HCT116 (cell line): ENCODE results near the gene ITSN1. TPM values are rescaled to one million over a fixed set of nuclear protein-coding genes. Genes with fewer than 3 reads are reported as not detected.

ENCODE experiments used
- ATAC-seq: fragments of 200-7000 bp; cut with Tn5 transposase; 2 replicates; pipeline ENCODE4 v1.9.1; 2020; ENCODE audit warnings: mild to moderate bottlenecking, moderate library complexity
- BruUV-seq: library from RNA; stranded (reverse); fragments of 400-500 nt; replicated peaks from 2 replicates; lab custom pipeline; 2021; lab: Mats Ljungman, UMichigan
- CTCF ChIA-PET: fragments of 300-600 bp; sonication (Branson Sonifier 250); formaldehyde crosslinking; loops from one replicate; lab custom pipeline; 2021; ENCODE audit warnings: antibody characterized with exemption; lab: Charles Lee
- POLR2A ChIA-PET: fragments of 300-600, 350-600 bp; sonication (Branson Sonifier 250); formaldehyde crosslinking; loops from one replicate; lab custom pipeline; 2021; ENCODE audit warnings: antibody characterized with exemption; lab: Charles Lee
- RAD21 ChIA-PET, 2 experiments: fragments of 300-600 bp; sonication (Branson Sonifier 250); formaldehyde crosslinking; loops; one replicate each; lab custom pipeline; 2023; ENCODE audit warnings: low total read pairs in 2 of 2; ENCODE audit not compliant: uncharacterized antibody in 2 of 2, unreplicated experiment in 2 of 2, low non-redundant PET in 1 of 2; lab: Charles Lee
- DNase-seq: peaks from one replicate; pipeline ENCODE4 v3.0.0-alpha.2; 2010; ENCODE audit warnings: low read depth, low spot score
- H2AFZ ChIP-seq: fragments of 200-600 bp; shearing (Covaris generic), sonication (generic); 2 replicates; pipeline ENCODE4 v1.6.1; 2017; ENCODE audit warnings: low read depth, mixed run types, mixed read lengths, antibody characterized with exemption, low read length; ENCODE audit not compliant: poor library complexity, severe bottlenecking
- H3K27ac ChIP-seq: 2 replicates; pipeline ENCODE4 v1.5.1; 2012; ENCODE audit warnings: low read depth, low read length
- H3K27me3 ChIP-seq: fragments of 200-600 bp; sonication (generic); 2 replicates; pipeline ENCODE4 v1.6.1; 2016; ENCODE audit warnings: mixed run types, low read length, mixed read lengths; ENCODE audit not compliant: insufficient read depth
- H3K36me3 ChIP-seq, 2 experiments: fragments of 200-500 bp in 1 of 2; fragments of 200-600 bp in 1 of 2; sonication (Bioruptor generic) in 1 of 2; sonication (generic) in 1 of 2; 2 replicates each; pipeline versions ENCODE4 v1.5.1 to v1.6.1; 2014 to 2016; ENCODE audit warnings: low read length in 2 of 2, inconsistent platforms in 1 of 2, mixed read lengths in 1 of 2, mixed run types in 1 of 2; ENCODE audit not compliant: insufficient read depth in 2 of 2, control insufficient read depth in 1 of 2
- H3K4me1 ChIP-seq, 2 experiments: fragments of 200-600 bp in 1 of 2; sonication (generic) in 1 of 2; 2 replicates each; pipeline versions ENCODE4 v1.5.1 to v1.6.1; 2012 to 2017; ENCODE audit warnings: low read length in 2 of 2, inconsistent platforms in 1 of 2, mild to moderate bottlenecking in 1 of 2, mixed read lengths in 1 of 2, mixed run types in 1 of 2, moderate library complexity in 1 of 2; ENCODE audit not compliant: insufficient read depth in 2 of 2, control insufficient read depth in 1 of 2
- H3K4me2 ChIP-seq: fragments of 200-600 bp; sonication (generic); 2 replicates; pipeline ENCODE4 v1.6.1; 2017; ENCODE audit warnings: mixed run types, low read length, mixed read lengths
- H3K4me3 ChIP-seq, 2 experiments: fragments of 200-600 bp in 1 of 2; sonication (generic) in 1 of 2; replicated peaks in 1 of 2; 2 replicates each; pipeline ENCODE4 v1.5.1; 2011 to 2016; ENCODE audit warnings: low read length in 2 of 2, control low read depth in 1 of 2, low read depth in 1 of 2, mild to moderate bottlenecking in 1 of 2, mixed read lengths in 1 of 2, mixed run types in 1 of 2
- H3K79me2 ChIP-seq: fragments of 200-600 bp; sonication (generic); 2 replicates; pipeline ENCODE4 v1.6.1; 2017; ENCODE audit warnings: mild to moderate bottlenecking, mixed run types, low read length, moderate library complexity, mixed read lengths; ENCODE audit not compliant: insufficient read depth
- H3K9ac ChIP-seq: fragments of 200-600 bp; sonication (generic); 2 replicates; pipeline ENCODE4 v1.6.1; 2016; ENCODE audit warnings: low read length, mixed read lengths
- H3K9me2 ChIP-seq: fragments of 200-600 bp; sonication (generic), shearing (Covaris generic); 2 replicates; pipeline ENCODE4 v1.6.1; 2017; ENCODE audit warnings: mixed run types, mild to moderate bottlenecking, moderate library complexity; ENCODE audit not compliant: insufficient read depth
- H3K9me3 ChIP-seq, 2 experiments: fragments of 200-500 bp in 1 of 2; fragments of 200-600 bp in 1 of 2; sonication (Bioruptor generic) in 1 of 2; sonication (generic) in 1 of 2; 2 replicates each; pipeline ENCODE4 v1.6.1; 2014 to 2017; ENCODE audit warnings: low read length in 2 of 2, mixed read lengths in 2 of 2, inconsistent platforms in 1 of 2, low read depth in 1 of 2, mild to moderate bottlenecking in 1 of 2, mixed run types in 1 of 2, moderate library complexity in 1 of 2; ENCODE audit not compliant: control insufficient read depth in 1 of 2, insufficient read depth in 1 of 2
- H4K20me1 ChIP-seq: fragments of 200-600 bp; sonication (generic), shearing (Covaris generic); 2 replicates; pipeline ENCODE4 v1.6.1; 2017; ENCODE audit warnings: mixed run types, mild to moderate bottlenecking, moderate library complexity; ENCODE audit not compliant: insufficient read depth
- CBX3 ChIP-seq: IDR thresholded peaks from 2 replicates; pipeline ENCODE4 v1.6.1; 2012; ENCODE audit warnings: low read depth
- CEBPB ChIP-seq: IDR thresholded peaks from 2 replicates; pipeline ENCODE4 v1.6.1; 2012; ENCODE audit warnings: low read depth
- EGR1 ChIP-seq: IDR thresholded peaks from 2 replicates; pipeline ENCODE4 v1.6.1; 2012; ENCODE audit warnings: low read depth
- EZH2 ChIP-seq: fragments of 200-600 bp; sonication (generic); IDR thresholded peaks from 2 replicates; pipeline ENCODE4 v1.6.1; 2017; ENCODE audit warnings: antibody characterized with exemption, mixed run types
- EZH2phosphoT487 ChIP-seq: fragments of 200-600 bp; IDR thresholded peaks from 2 replicates; pipeline ENCODE4 v1.6.1; 2018; ENCODE audit warnings: antibody characterized with exemption, borderline replicate concordance
- FOSL1 ChIP-seq: IDR thresholded peaks from 2 replicates; pipeline ENCODE4 v1.6.1; 2012; ENCODE audit warnings: low read depth
- POLR2AphosphoS5 ChIP-seq: IDR thresholded peaks from 2 replicates; pipeline ENCODE4 v1.6.1; 2011; ENCODE audit warnings: mild to moderate bottlenecking, low read depth, low read length, moderate library complexity
- RAD21 ChIP-seq: IDR thresholded peaks from 2 replicates; pipeline ENCODE4 v1.6.1; 2012; ENCODE audit warnings: low read depth, mild to moderate bottlenecking
- SIN3A ChIP-seq: IDR thresholded peaks from 2 replicates; pipeline ENCODE4 v1.6.1; 2012; ENCODE audit warnings: low read depth
- SP1 ChIP-seq: IDR thresholded peaks from 2 replicates; pipeline ENCODE4 v1.6.1; 2012; ENCODE audit warnings: low read depth
- SRF ChIP-seq: IDR thresholded peaks from 2 replicates; pipeline ENCODE4 v1.6.1; 2012; ENCODE audit warnings: low read depth
- TCF7L2 ChIP-seq: IDR thresholded peaks from 2 replicates; pipeline ENCODE4 v1.7.0; 2011; ENCODE audit warnings: borderline replicate concordance, inconsistent platforms; ENCODE audit not compliant: insufficient read depth, insufficient read length; ENCODE audit errors: extremely low read depth
- YY1 ChIP-seq: IDR thresholded peaks from 2 replicates; pipeline ENCODE4 v1.6.1; 2011; ENCODE audit warnings: low read length, low read depth, moderate library complexity, mild to moderate bottlenecking; ENCODE audit not compliant: insufficient replicate concordance; ENCODE audit errors: extremely low read depth
- ZNF274 ChIP-seq: fragments of 200-500 bp; sonication (Bioruptor generic); IDR thresholded peaks from 2 replicates; pipeline ENCODE4 v1.6.1; 2014; ENCODE audit warnings: mild to moderate bottlenecking, low read depth, low read length, inconsistent platforms
- intact Hi-C: fragments of 100-400 bp; cut with micrococcal nuclease; formaldehyde crosslinking; loops from 2 replicates; pipeline ENCODE4 v1.10.0; 2022
- total RNA-seq: library from RNA; stranded (reverse); gene quantifications from one replicate; pipeline ENCODE4 v1.2.1, GENCODE V29; 2021; ENCODE audit not compliant: unreplicated experiment
- TF ChIP-seq, protein P1 (sequence below): IDR thresholded peaks from 2 replicates; pipeline ENCODE4 v1.6.1; 2012
- TF ChIP-seq, protein P2 (sequence below), 3 experiments: fragments of 200-600 bp in 1 of 3; sonication (generic) in 1 of 3; IDR thresholded peaks in 2 of 3; conservative IDR thresholded peaks in 1 of 3; 2 replicates each; pipeline ENCODE4 v1.5.1; 2012 to 2017; ENCODE audit warnings: low read depth in 2 of 3, low read length in 2 of 3, antibody characterized with exemption in 1 of 3, borderline replicate concordance in 1 of 3, control low read depth in 1 of 3, mild to moderate bottlenecking in 1 of 3, mixed read lengths in 1 of 3, mixed run types in 1 of 3, moderate library complexity in 1 of 3; ENCODE audit not compliant: insufficient read depth in 1 of 3
- TF ChIP-seq, protein P3 (sequence below): IDR thresholded peaks from 2 replicates; pipeline ENCODE4 v1.6.1; 2011; ENCODE audit warnings: mild to moderate bottlenecking, low read length, moderate library complexity; ENCODE audit not compliant: insufficient replicate concordance; ENCODE audit errors: extremely low read depth
- TF ChIP-seq, protein P4 (sequence below): IDR thresholded peaks from 2 replicates; pipeline ENCODE4 v1.6.1; 2012

ITSN1 gene
- total RNA-seq, 1 experiment from 2014 or later = 25.8 TPM

DNA sequence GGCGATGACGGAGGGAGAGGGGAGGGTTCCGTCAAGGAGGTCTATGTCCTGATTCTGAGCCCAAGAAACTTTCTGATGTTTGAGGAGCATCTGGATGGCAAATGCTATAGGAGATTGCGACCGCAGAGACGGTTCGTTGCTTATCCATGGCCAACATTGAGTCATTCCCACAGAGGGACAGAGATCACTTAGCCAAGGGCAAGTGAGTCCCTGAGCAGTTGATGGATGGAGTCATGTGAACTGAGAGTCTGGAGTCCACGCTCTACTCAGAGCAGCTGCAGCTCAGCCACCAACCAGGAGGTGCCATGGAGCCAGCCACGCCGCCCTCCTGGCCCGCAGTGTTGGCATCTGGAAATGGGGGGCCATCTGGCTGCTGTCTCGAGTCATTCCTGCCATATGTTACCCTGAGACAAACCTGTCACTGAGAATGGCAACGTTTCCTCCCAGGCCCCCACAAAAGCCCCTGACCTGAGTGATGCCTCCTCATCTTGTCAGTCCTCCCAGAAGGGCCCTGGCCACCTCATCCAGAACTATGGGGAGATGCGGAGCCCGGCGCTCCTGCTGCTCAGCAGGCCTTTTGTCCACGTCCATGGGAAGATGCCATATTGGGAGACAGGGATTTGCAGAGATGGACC, 214.7 kb downstream of the ITSN1 start:
- Histone ChIP-seq H2AFZ (no peak overlapping the region), H3K4me2 (no peak overlapping the region), H3K9me3 (no peaks in the 10 kb centered on the region), H3K4me1 (peaks cover 7 to 9% of the 10 kb centered on the region in 2 experiments), H3K27me3 (no peaks in the 10 kb centered on the region), H3K36me3 (no peaks in the 10 kb centered on the region), H3K79me2 (no peaks in the 10 kb centered on the region), H3K4me3 (no peak overlapping the region), H3K27ac (no peak overlapping the region), H3K9me2 (no peaks in the 10 kb centered on the region), H3K9ac (no peak overlapping the region), H4K20me1 (no peaks in the 10 kb centered on the region)
- ChIA-PET POLR2A (no interaction called here), RAD21 (no interaction called here), CTCF (no interaction called here)
- no peak for ATAC-seq
- DNase-seq = no peak
- TF ChIP-seq SIN3A = no peak
- TF ChIP-seq YY1 = no peak
- no peak for TF ChIP-seq SP1
- no peak for TF ChIP-seq CBX3
- no peak for TF ChIP-seq EZH2phosphoT487
- TF ChIP-seq, protein P1, sequence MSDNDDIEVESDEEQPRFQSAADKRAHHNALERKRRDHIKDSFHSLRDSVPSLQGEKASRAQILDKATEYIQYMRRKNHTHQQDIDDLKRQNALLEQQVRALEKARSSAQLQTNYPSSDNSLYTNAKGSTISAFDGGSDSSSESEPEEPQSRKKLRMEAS = no peak
- TF ChIP-seq, protein P2, sequence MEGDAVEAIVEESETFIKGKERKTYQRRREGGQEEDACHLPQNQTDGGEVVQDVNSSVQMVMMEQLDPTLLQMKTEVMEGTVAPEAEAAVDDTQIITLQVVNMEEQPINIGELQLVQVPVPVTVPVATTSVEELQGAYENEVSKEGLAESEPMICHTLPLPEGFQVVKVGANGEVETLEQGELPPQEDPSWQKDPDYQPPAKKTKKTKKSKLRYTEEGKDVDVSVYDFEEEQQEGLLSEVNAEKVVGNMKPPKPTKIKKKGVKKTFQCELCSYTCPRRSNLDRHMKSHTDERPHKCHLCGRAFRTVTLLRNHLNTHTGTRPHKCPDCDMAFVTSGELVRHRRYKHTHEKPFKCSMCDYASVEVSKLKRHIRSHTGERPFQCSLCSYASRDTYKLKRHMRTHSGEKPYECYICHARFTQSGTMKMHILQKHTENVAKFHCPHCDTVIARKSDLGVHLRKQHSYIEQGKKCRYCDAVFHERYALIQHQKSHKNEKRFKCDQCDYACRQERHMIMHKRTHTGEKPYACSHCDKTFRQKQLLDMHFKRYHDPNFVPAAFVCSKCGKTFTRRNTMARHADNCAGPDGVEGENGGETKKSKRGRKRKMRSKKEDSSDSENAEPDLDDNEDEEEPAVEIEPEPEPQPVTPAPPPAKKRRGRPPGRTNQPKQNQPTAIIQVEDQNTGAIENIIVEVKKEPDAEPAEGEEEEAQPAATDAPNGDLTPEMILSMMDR (IDR thresholded peaks at IDR 0.05 in 2 of 3, conservative IDR thresholded peaks at IDR 0.05 in 1 of 3; ENCODE audit: borderline replicate concordance in 1 of 3, insufficient read depth in 1 of 3, low read depth in 2 of 3, low read length in 2 of 3) = no peak
- no peak for TF ChIP-seq SRF
- TF ChIP-seq FOSL1 = no peak
- TF ChIP-seq RAD21 = no peak
- no peak for TF ChIP-seq EZH2
- no peak for TF ChIP-seq TCF7L2
- TF ChIP-seq, protein P3, sequence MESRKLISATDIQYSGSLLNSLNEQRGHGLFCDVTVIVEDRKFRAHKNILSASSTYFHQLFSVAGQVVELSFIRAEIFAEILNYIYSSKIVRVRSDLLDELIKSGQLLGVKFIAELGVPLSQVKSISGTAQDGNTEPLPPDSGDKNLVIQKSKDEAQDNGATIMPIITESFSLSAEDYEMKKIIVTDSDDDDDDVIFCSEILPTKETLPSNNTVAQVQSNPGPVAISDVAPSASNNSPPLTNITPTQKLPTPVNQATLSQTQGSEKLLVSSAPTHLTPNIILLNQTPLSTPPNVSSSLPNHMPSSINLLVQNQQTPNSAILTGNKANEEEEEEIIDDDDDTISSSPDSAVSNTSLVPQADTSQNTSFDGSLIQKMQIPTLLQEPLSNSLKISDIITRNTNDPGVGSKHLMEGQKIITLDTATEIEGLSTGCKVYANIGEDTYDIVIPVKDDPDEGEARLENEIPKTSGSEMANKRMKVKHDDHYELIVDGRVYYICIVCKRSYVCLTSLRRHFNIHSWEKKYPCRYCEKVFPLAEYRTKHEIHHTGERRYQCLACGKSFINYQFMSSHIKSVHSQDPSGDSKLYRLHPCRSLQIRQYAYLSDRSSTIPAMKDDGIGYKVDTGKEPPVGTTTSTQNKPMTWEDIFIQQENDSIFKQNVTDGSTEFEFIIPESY = no peak
- TF ChIP-seq, protein P4, sequence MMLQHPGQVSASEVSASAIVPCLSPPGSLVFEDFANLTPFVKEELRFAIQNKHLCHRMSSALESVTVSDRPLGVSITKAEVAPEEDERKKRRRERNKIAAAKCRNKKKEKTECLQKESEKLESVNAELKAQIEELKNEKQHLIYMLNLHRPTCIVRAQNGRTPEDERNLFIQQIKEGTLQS = no peak
- no peak for TF ChIP-seq POLR2AphosphoS5
- no peak for TF ChIP-seq CEBPB
- no peak for TF ChIP-seq ZNF274
- no peak for TF ChIP-seq EGR1
- intact Hi-C loops = no loop called here
- no TSS peak for BruUV-seq
